Kidney epithelial cell (primary cell): ENCODE data around the gene CAPN10. TPM values are rescaled to one million over a fixed set of nuclear protein-coding genes. Genes with fewer than 3 reads are reported as not detected.

Experiments
- DNase-seq: peaks from one replicate; pipeline ENCODE4 v3.0.0-alpha.2; 2010; ENCODE audit warnings: low read depth
- H3K27me3 ChIP-seq: 2 replicates; pipeline ENCODE4 v1.6.0; 2011; ENCODE audit warnings: low read length; ENCODE audit not compliant: control insufficient read depth, insufficient read depth
- H3K36me3 ChIP-seq: 2 replicates; pipeline ENCODE4 v1.5.1; 2011; ENCODE audit warnings: low read length; ENCODE audit not compliant: control insufficient read depth, insufficient read depth
- H3K4me3 ChIP-seq: 2 replicates; pipeline ENCODE4 v1.5.1; 2011; ENCODE audit warnings: low read depth, mild to moderate bottlenecking, control low read depth, low read length
- CTCF ChIP-seq: IDR thresholded peaks from 2 replicates; pipeline ENCODE4 v1.5.1; 2011; ENCODE audit warnings: mild to moderate bottlenecking, moderate library complexity, low read length, control low read depth, inconsistent platforms; ENCODE audit not compliant: insufficient read depth, poor library complexity, severe bottlenecking
- total RNA-seq: library from RNA; depleted of rRNA; stranded (reverse); fragments of >200 nt; gene quantifications from 2 replicates; pipeline ENCODE4 v1.2.3, GENCODE V29; 2015

The CAPN10 gene
- total RNA-seq, 1 donor from 2014 or later = 31.5 TPM

- Histone ChIP-seq H3K27me3 (peaks cover 20% of the 10 kb centered on the region), H3K4me3 (no peak within 1 kb of the TSS), H3K36me3 (no peaks in the 10 kb centered on the region)
- DNase-seq = peak; percentile 25
- TF ChIP-seq CTCF = no peak
Observed at GRCh38 chr2:240624950-240625621, 38.6 kb downstream of the CAPN10 start, which contains the start of gene GPR35. Gene GPR35, plus strand, starts transcription at chr2:240625480. Its CDS starts 4,473 bp downstream, at chr2:240629953.

- DNase-seq = no peak
- no peak for TF ChIP-seq CTCF
- Histone ChIP-seq H3K4me3 (no peak overlapping the region), H3K36me3 (no peaks in the 10 kb centered on the region), H3K27me3 (peaks cover 20% of the 10 kb centered on the region)
Observed at GRCh38 chr2:240626531-240627300, 40.2 kb downstream of the CAPN10 start.

- Histone ChIP-seq H3K36me3 (no peaks in the 10 kb centered on the region), H3K27me3 (peaks cover 12% of the 10 kb centered on the region), H3K4me3 (no peak overlapping the region)
- no peak for TF ChIP-seq CTCF
- no peak for DNase-seq
Observed at GRCh38 chr2:240627736-240628506, 41.4 kb downstream of the CAPN10 start.

GRCh38 chr2:240628507-240628807 is 41.9 kb downstream of the CAPN10 start:
- no peak for TF ChIP-seq CTCF
- Histone ChIP-seq H3K4me3 (no peak overlapping the region), H3K36me3 (no peaks in the 10 kb centered on the region), H3K27me3 (peaks cover 11% of the 10 kb centered on the region)
- no peak for DNase-seq

GRCh38 chr2:240628808-240629618 is 42.5 kb downstream of the CAPN10 start:
- H3K27me3 ChIP-seq = peaks cover 11% of the 10 kb centered on the region
- TF ChIP-seq CTCF = no peak
- H3K4me3 ChIP-seq = no peak overlapping the region
- DNase-seq = no peak
- no peaks in the 10 kb centered on the region for H3K36me3 ChIP-seq
